ENCODE data around the gene MAST3. TPM values are rescaled to one million over a fixed set of nuclear protein-coding genes. Genes with fewer than 3 reads are reported as not detected.

Gene MAST3
- polyA plus RNA-seq, 1 of the 3 experiments (the other 2 are of a cell fraction): 4.5 TPM

GRCh38 chr19:18096258-18096657 is 1.3 kb upstream of the MAST3 start:
- H3F3A ChIP-seq (replicated peaks; ENCODE audit: insufficient read depth): peaks cover 9% of the 10 kb centered on the region
- no peaks in the 10 kb centered on the region for H4K20me1 ChIP-seq (ENCODE audit: insufficient read depth)
- H3K4me3 ChIP-seq (ENCODE audit: low read depth in 2 of 2, low read length in 1 of 2): no peak overlapping the region
- CTCF ChIA-PET: interaction anchor here (0.5 kb wide), 1 partner anchor 112 kb away, joined by 3 read pairs; no protein-coding TSS in a partner anchor
- no peaks in the 10 kb centered on the region for H3K9me3 ChIP-seq
- TF ChIP-seq ZBTB33 (IDR thresholded peaks at IDR 0.05; ENCODE audit: borderline replicate concordance, low read depth): no peak
- no peak for TF ChIP-seq GABPA (IDR thresholded peaks at IDR 0.05; ENCODE audit: low read depth)
- no peak for TF ChIP-seq FOSL2 (IDR thresholded peaks at IDR 0.05; ENCODE audit: borderline replicate concordance, low read depth)
- TF ChIP-seq EZH2phosphoT487 (IDR thresholded peaks at IDR 0.05; ENCODE audit: borderline replicate concordance, low read depth): no peak
- TF ChIP-seq TCF12 (IDR thresholded peaks at IDR 0.05): no peak
- H3K36me3 ChIP-seq (replicated peaks in 1 of 2; ENCODE audit: control insufficient read depth in 1 of 2, insufficient read depth in 2 of 2, low read length in 1 of 2): no peaks in the 10 kb centered on the region
- DNase-seq: no peak
- POLR2A ChIA-PET: no interaction called here
- H3K79me2 ChIP-seq (ENCODE audit: insufficient read depth): no peaks in the 10 kb centered on the region
- no peaks in the 10 kb centered on the region for H3K27me3 ChIP-seq (ENCODE audit: insufficient read depth)
- 76% methylated on average over 2 of the region's 2 CpGs for WGBS (ENCODE audit: low lambda C conversion rate)
- no peak overlapping the region for H3K4me2 ChIP-seq
- peaks cover 4 to 10% of the 10 kb centered on the region in 2 experiments; a peak in 2 of 4 replicates for H3K4me1 ChIP-seq (ENCODE audit: control insufficient read depth in 1 of 2, insufficient read depth in 2 of 2, low read depth in 1 of 2, low read length in 1 of 2)
- H3K9me2 ChIP-seq: no peaks in the 10 kb centered on the region
- H3K27ac ChIP-seq (ENCODE audit: low read depth in 2 of 2, low read length in 1 of 2): no peak overlapping the region
- no peak overlapping the region for H3K9ac ChIP-seq
- H2AFZ ChIP-seq (ENCODE audit: low read depth): no peak overlapping the region

DNA sequence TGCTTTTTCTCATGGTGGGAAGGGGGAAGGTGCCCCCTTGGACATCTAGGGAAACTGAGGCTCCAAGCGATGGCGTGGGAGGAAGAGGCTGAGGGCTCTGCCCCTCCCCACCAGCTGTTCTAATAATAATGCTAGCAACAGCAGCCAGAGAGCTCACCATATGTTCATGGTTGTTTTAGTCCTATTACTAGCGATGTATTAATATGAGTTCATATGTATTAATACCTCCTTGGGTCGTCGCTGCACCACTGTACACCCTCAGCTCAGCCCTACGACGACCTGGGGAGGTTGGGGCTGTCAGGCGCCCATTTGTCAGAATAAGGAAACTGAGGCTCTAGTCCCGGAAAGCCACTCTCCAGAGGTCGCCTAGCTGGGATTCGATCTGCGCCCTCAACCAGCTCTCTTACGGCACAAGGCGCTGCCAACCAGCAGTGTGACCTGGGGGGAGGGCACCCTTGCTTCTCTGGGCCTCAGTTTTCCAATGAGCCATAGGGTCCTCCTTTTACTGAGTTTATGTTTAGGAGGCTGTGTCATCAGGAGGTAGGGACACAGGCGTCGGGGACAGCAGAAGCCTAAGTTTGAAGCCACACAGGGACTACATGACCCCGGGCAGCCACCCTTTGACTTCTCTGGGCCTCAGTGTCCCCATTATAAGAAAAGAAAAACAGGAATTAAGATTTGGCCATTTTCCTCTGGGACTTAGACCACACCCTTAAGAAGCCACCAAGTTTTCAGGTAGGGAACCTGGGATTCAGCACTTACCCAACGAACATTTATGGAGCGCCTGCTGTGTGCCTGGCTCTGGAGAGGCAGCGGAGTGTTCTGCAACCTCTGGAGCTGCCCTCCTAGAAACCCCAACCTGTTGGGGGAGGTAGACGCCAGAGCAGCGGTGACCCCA is 664 bp downstream of the MAST3 start:
- Histone ChIP-seq H3K9me3 (no peaks in the 10 kb centered on the region), H4K20me1 (ENCODE audit: insufficient read depth) (no peaks in the 10 kb centered on the region), H3K4me1 (ENCODE audit: control insufficient read depth in 1 of 2, insufficient read depth in 2 of 2, low read depth in 1 of 2, low read length in 1 of 2) (peaks cover 4 to 10% of the 10 kb centered on the region in 2 experiments; a peak in 2 of 4 replicates), H3K79me2 (ENCODE audit: insufficient read depth) (no peaks in the 10 kb centered on the region), H3K27me3 (ENCODE audit: insufficient read depth) (no peaks in the 10 kb centered on the region), H3K36me3 (replicated peaks in 1 of 2; ENCODE audit: control insufficient read depth in 1 of 2, insufficient read depth in 2 of 2, low read length in 1 of 2) (no peaks in the 10 kb centered on the region), H3F3A (replicated peaks; ENCODE audit: insufficient read depth) (peaks cover 9% of the 10 kb centered on the region), H2AFZ (ENCODE audit: low read depth) (0 out of 2 replicates have a peak overlapping the region, but pooled peaks have one; percentile 41), H3K9ac (peak overlapping the region; percentile 68), H3K4me3 (ENCODE audit: low read depth in 2 of 2, low read length in 1 of 2) (peak overlapping the region; percentile 59 to 89), H3K9me2 (no peaks in the 10 kb centered on the region), H3K4me2 (peak overlapping the region; percentile 91), H3K27ac (ENCODE audit: low read depth in 2 of 2, low read length in 1 of 2) (no peak overlapping the region; a peak in 1 of 4 replicates)
- 50% methylated on average over 12 of the region's 22 CpGs for WGBS (ENCODE audit: low lambda C conversion rate)
- ChIA-PET CTCF (interaction anchor here (0.6 to 1.4 kb wide), 7 partner anchors 9 to 151 kb away, joined by 3 to 5 read pairs (median 3); no protein-coding TSS in a partner anchor), POLR2A (no interaction called here)
- TF ChIP-seq EZH2phosphoT487 (IDR thresholded peaks at IDR 0.05; ENCODE audit: borderline replicate concordance, low read depth): no peak
- no peak for TF ChIP-seq TAF1 (IDR thresholded peaks at IDR 0.05; ENCODE audit: borderline replicate concordance, low read depth, low read length)
- no peak for TF ChIP-seq ELF1 (IDR thresholded peaks at IDR 0.05)
- no peak for TF ChIP-seq GABPA (IDR thresholded peaks at IDR 0.05; ENCODE audit: low read depth)
- TF ChIP-seq ZBTB33 (IDR thresholded peaks at IDR 0.05; ENCODE audit: borderline replicate concordance, low read depth): no peak
- no peak for TF ChIP-seq JUND (IDR thresholded peaks at IDR 0.05)
- TF ChIP-seq, protein P1, sequence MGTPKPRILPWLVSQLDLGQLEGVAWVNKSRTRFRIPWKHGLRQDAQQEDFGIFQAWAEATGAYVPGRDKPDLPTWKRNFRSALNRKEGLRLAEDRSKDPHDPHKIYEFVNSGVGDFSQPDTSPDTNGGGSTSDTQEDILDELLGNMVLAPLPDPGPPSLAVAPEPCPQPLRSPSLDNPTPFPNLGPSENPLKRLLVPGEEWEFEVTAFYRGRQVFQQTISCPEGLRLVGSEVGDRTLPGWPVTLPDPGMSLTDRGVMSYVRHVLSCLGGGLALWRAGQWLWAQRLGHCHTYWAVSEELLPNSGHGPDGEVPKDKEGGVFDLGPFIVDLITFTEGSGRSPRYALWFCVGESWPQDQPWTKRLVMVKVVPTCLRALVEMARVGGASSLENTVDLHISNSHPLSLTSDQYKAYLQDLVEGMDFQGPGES (IDR thresholded peaks at IDR 0.05; ENCODE audit: low read depth, low read length): no peak
- TF ChIP-seq MEF2A (IDR thresholded peaks at IDR 0.05; ENCODE audit: borderline replicate concordance, low read depth): no peak
- TF ChIP-seq, protein P2, sequence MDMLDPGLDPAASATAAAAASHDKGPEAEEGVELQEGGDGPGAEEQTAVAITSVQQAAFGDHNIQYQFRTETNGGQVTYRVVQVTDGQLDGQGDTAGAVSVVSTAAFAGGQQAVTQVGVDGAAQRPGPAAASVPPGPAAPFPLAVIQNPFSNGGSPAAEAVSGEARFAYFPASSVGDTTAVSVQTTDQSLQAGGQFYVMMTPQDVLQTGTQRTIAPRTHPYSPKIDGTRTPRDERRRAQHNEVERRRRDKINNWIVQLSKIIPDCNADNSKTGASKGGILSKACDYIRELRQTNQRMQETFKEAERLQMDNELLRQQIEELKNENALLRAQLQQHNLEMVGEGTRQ (IDR thresholded peaks at IDR 0.05; ENCODE audit: borderline replicate concordance, low read depth, low read length): no peak
- no peak for TF ChIP-seq SMC3 (IDR thresholded peaks at IDR 0.05; ENCODE audit: low read depth, low read length)
- no peak for DNase-seq
